GM12865 (cell line): ENCODE results near the gene TRIOBP.

Source experiments
- DNase-seq: peaks from one replicate; pipeline ENCODE4 v3.0.0; 2010; ENCODE audit warnings: low read depth
- H3K4me3 ChIP-seq: 2 replicates; pipeline ENCODE4 v1.5.1; 2011; ENCODE audit warnings: mild to moderate bottlenecking, low read depth, low read length, control low read depth
- CTCF ChIP-seq: IDR thresholded peaks from 2 replicates; pipeline ENCODE4 v1.5.1; 2011; ENCODE audit warnings: low read length, control low read depth, low read depth, inconsistent platforms; ENCODE audit not compliant: insufficient read depth; ENCODE audit errors: missing control alignments

Gene TRIOBP

GRCh38 chr22:37807410-37808293 lies 110.8 kb downstream of the TRIOBP start, which contains the start of gene GCAT:
Gene GCAT (plus strand): TSS chr22:37807934. CDS start chr22:37807968, 34 bp downstream.
- peak within 1 kb of the TSS; percentile 76 for H3K4me3 ChIP-seq
- TF ChIP-seq CTCF = no peak
- peak; percentile 97 for DNase-seq

GRCh38 chr22:37808294-37808657 lies 111.4 kb downstream of the TRIOBP start:
- H3K4me3 ChIP-seq = peak overlapping the region; percentile 76
- no peak for TF ChIP-seq CTCF
- no peak for DNase-seq

GRCh38 chr22:37809672-37810333 lies 113.0 kb downstream of the TRIOBP start:
- no peak for DNase-seq
- H3K4me3 ChIP-seq = no peak overlapping the region
- TF ChIP-seq CTCF = no peak

GRCh38 chr22:37811867-37812266 lies 115.0 kb downstream of the TRIOBP start:
- no peak for TF ChIP-seq CTCF
- no peak for DNase-seq
- no peak overlapping the region for H3K4me3 ChIP-seq

- H3K4me3 ChIP-seq = no peak overlapping the region
- DNase-seq = no peak
- no peak for TF ChIP-seq CTCF
Measured at GRCh38 chr22:37812869-37813678, 116.2 kb downstream of the TRIOBP start.

GRCh38 chr22:37815593-37815992 lies 118.7 kb downstream of the TRIOBP start:
- DNase-seq = no peak
- H3K4me3 ChIP-seq = no peak overlapping the region
- TF ChIP-seq CTCF = no peak
